PC-9 (cell line): ENCODE measurements around the gene PASK.

Experiments
- EZH2 ChIP-seq: fragments of 200-600 bp; sonication (generic); IDR thresholded peaks from 2 replicates; pipeline ENCODE4 v1.8.0; 2017; ENCODE audit warnings: antibody characterized with exemption, low read depth
- TF ChIP-seq, protein P1 (sequence below): fragments of 200-600 bp; sonication (generic); conservative IDR thresholded peaks from 2 replicates; pipeline ENCODE4 v1.6.1; 2017; ENCODE audit warnings: mixed run types, antibody characterized with exemption, mild to moderate bottlenecking, moderate library complexity

DNA sequence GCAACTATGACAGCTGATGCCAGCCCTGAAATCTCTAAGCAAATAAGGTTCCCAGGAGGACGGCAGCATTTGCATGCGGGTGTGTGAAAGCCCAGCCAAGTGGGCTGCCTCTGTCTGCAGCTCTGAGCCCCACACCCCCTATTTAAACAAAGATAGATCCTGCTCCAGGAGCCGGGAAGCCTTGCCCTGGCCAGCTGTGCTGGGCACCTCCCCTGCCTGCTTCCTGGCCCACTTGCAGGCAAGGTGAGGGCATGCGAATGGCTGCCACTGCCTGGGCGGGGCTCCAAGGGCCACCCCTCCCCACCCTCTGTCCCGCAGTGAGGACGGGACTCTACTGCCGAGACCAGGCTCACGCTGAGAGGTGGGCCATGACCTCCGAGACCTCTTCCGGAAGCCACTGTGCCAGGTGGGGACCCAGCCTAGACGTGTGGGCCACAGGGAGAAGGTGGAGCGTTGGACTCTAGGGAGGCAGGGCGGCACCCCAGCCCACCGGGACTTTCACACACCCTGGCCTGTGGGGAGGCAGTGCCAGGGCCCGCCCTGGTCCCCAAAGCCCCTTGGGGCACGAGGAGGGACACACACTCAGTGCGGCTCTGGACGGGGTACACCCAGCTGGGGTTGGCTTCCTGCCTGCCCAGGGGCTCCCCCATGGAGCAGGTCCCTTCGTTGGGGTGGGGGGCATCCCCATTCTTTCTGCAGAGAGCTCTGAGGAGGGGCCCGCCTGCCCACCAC is 39.3 kb upstream of the PASK start, which contains the start of gene ANO7:
- TF ChIP-seq, protein P1, sequence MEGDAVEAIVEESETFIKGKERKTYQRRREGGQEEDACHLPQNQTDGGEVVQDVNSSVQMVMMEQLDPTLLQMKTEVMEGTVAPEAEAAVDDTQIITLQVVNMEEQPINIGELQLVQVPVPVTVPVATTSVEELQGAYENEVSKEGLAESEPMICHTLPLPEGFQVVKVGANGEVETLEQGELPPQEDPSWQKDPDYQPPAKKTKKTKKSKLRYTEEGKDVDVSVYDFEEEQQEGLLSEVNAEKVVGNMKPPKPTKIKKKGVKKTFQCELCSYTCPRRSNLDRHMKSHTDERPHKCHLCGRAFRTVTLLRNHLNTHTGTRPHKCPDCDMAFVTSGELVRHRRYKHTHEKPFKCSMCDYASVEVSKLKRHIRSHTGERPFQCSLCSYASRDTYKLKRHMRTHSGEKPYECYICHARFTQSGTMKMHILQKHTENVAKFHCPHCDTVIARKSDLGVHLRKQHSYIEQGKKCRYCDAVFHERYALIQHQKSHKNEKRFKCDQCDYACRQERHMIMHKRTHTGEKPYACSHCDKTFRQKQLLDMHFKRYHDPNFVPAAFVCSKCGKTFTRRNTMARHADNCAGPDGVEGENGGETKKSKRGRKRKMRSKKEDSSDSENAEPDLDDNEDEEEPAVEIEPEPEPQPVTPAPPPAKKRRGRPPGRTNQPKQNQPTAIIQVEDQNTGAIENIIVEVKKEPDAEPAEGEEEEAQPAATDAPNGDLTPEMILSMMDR: no peak
- no peak for TF ChIP-seq EZH2
